WERI-Rb-1 (cell line): ENCODE measurements around the gene ZNF136.

Experiments used
- DNase-seq: peaks from one replicate; pipeline ENCODE4 v3.0.0-alpha.2; 2020
- H3K27ac ChIP-seq: fragments of 250-450 bp; sonication (Bioruptor Pico); 2 replicates; pipeline ENCODE4 v1.5.1; 2020; ENCODE audit warnings: mild to moderate bottlenecking, moderate library complexity
- H3K27me3 ChIP-seq: fragments of 250-450 bp; sonication (Bioruptor Pico); 2 replicates; pipeline ENCODE4 v1.5.1; 2021; ENCODE audit warnings: mild to moderate bottlenecking, low read depth, moderate library complexity; ENCODE audit not compliant: insufficient read depth, severe bottlenecking
- H3K36me3 ChIP-seq: fragments of 250-450 bp; sonication (Bioruptor Pico); 2 replicates; pipeline ENCODE4 v1.5.1; 2020; ENCODE audit warnings: mild to moderate bottlenecking, moderate library complexity
- H3K4me3 ChIP-seq: 2 replicates; pipeline ENCODE4 v1.5.1; 2011; ENCODE audit warnings: low read depth, mild to moderate bottlenecking, control low read depth, low read length
- H3K9me3 ChIP-seq: fragments of 250-450 bp; sonication (Bioruptor Pico); 2 replicates; pipeline ENCODE4 v1.5.1; 2021; ENCODE audit warnings: mild to moderate bottlenecking, moderate library complexity; ENCODE audit not compliant: severe bottlenecking
- TF ChIP-seq, protein P1 (sequence below): IDR thresholded peaks from 2 replicates; pipeline ENCODE4 v1.5.1; 2011; ENCODE audit warnings: low read depth, mild to moderate bottlenecking, control low read depth, inconsistent platforms, low read length

The ZNF136 gene

DNA sequence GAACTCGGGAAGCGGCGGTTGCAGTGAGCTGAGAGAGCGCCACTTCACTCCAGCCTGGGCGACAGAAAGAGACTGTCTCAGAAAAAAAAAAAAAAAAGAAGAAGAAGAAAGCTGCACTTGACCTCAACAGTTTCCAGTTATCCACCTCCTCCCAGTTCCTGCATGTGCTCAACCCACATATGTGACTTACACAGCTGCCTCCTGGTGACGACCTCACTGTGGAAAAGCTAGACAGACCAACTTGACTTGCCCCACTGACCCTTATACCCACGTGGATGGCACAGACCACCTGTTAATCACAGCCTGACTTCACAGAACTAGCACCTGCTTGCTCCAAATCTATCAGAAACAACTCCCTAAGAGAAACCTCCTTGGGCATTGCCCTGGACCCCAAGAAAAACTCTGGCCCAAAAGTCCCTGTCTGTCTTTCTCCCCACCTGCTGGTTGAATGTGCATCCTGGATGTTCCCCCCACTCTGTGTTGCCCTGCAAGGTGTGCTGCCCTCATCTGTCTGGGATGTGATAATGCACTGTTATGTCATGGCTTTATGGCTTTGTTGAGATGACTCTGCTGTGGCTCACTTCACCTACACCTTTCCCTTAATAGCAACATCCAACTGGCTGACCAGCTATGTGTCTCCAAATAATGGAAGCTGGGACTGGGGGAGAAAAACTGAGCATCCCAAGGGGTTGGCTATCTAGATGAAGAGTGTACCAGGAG is 25.5 kb upstream of the ZNF136 start:
- DNase-seq: peak; percentile 27
- peaks cover 76% of the 10 kb centered on the region for H3K36me3 ChIP-seq
- H3K4me3 ChIP-seq: no peak overlapping the region
- no peaks in the 10 kb centered on the region for H3K27me3 ChIP-seq
- TF ChIP-seq, protein P1, sequence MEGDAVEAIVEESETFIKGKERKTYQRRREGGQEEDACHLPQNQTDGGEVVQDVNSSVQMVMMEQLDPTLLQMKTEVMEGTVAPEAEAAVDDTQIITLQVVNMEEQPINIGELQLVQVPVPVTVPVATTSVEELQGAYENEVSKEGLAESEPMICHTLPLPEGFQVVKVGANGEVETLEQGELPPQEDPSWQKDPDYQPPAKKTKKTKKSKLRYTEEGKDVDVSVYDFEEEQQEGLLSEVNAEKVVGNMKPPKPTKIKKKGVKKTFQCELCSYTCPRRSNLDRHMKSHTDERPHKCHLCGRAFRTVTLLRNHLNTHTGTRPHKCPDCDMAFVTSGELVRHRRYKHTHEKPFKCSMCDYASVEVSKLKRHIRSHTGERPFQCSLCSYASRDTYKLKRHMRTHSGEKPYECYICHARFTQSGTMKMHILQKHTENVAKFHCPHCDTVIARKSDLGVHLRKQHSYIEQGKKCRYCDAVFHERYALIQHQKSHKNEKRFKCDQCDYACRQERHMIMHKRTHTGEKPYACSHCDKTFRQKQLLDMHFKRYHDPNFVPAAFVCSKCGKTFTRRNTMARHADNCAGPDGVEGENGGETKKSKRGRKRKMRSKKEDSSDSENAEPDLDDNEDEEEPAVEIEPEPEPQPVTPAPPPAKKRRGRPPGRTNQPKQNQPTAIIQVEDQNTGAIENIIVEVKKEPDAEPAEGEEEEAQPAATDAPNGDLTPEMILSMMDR: peak; percentile 53
- peaks cover 12% of the 10 kb centered on the region for H3K9me3 ChIP-seq
- no peak overlapping the region for H3K27ac ChIP-seq

DNA sequence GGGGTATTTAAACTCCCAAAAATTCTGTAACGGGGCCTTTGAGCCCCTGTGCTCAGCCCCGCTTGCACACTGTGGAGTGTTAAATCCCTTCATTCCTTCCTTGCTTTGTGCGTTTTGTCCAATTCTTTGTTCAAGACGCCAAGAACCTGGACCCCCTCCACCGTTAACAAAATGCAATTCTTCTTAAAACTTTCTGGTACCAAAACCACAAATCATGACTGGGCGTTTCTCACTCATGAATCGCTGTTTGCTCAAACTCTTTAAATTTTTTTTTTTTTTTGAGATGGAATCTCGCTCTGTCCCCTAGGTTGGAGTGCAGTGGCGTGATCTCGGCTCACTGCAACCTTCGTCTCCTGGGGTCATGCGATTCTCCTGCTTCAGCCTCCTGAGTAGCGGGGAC is 23.6 kb upstream of the ZNF136 start:
- Histone ChIP-seq H3K27me3 (no peaks in the 10 kb centered on the region), H3K27ac (peak overlapping the region; percentile 78), H3K4me3 (peak overlapping the region; percentile 94), H3K36me3 (peaks cover 66% of the 10 kb centered on the region), H3K9me3 (no peaks in the 10 kb centered on the region)
- TF ChIP-seq, protein P1: no peak
- DNase-seq: no peak

DNA sequence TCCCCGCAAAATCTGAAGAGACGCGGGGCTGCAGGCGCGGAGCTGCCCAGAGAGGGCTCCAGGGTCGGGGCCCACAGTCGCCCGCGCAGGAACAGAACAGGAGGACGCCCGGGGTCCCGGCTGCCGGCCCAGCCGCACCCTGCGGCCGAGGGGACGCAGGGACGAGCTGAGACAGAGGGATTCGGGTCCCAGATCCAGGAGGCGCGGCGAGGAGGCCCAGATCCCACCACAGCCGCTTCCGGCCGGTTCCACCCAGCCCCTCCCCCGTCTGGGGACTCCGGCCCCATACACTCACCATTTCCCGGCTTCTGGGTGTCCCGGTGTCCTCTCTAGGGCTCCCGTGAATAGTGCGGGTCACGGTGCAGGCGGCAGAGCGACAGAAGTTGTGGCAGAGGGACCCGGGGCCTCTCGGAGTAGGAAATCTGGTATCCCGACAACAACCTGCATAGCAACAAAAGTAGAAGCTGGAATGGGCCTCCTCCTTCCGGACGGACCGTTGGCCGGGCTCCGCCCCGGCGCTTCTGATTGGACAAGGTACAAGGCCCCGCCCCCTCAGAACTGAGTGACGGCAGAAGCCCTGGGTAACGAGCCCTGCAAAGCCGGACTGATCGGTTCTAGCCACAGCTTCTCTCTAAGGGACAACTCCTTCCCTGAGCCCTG is 22.9 kb upstream of the ZNF136 start, which contains the start of gene ZNF20:
TSS of gene ZNF20 (minus strand) at position 466 of the 660 bp plus-strand sequence. CDS start at position 298, 168 bp downstream.
- peak within 1 kb of the TSS; percentile 94 for H3K4me3 ChIP-seq
- no peaks in the 10 kb centered on the region for H3K27me3 ChIP-seq
- no peaks in the 10 kb centered on the region for H3K9me3 ChIP-seq
- peak within 1 kb of the TSS; percentile 78 for H3K27ac ChIP-seq
- H3K36me3 ChIP-seq: peaks cover 66% of the 10 kb centered on the region
- peak; percentile 98 for DNase-seq
- TF ChIP-seq, protein P1: no peak

DNA sequence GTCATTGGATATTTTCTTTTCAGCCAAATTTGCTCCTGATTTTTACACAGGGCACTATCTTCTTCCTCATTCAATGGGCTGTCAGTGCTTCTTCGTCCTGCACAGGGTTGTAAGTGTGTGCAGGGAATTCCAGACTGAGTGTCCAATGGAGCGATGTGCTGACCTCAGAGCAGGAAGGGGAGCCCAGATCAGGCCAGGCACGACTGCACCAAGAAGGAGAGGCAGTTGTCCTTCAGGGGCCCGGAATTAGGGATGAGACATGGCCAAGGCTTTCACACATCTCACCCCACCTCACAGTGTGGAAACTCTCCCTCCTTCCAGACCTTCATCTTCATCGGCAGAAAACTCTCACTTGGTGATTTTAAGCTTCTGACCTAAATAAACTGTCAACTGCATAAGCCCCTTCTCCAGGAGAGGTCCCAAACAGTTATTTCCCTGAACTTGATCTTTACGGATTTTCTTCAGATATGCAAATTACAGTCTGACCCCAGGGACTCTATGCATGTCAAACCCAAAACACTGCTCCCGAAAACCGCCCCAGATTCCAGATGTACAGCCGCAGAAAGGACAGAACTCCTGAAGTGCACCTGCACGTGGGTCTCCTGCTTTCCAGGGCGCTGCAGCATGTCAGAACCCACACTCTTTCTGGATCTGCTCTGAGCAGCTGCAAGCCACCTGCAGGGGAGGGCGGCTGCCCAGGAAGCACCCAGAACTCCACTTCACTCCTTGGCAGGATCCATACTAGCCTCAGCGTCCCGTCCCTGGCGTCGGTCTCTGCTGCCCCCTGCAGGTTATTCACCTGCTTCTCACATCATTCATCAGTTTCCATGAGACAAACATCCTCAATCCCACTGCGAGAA is 22.1 kb upstream of the ZNF136 start:
- no peaks in the 10 kb centered on the region for H3K9me3 ChIP-seq
- H3K36me3 ChIP-seq: peaks cover 66% of the 10 kb centered on the region
- H3K4me3 ChIP-seq: peak overlapping the region; percentile 94
- DNase-seq: peak; percentile 87
- TF ChIP-seq, protein P1: peak; percentile 91
- no peaks in the 10 kb centered on the region for H3K27me3 ChIP-seq
- H3K27ac ChIP-seq: peak overlapping the region; percentile 42

DNA sequence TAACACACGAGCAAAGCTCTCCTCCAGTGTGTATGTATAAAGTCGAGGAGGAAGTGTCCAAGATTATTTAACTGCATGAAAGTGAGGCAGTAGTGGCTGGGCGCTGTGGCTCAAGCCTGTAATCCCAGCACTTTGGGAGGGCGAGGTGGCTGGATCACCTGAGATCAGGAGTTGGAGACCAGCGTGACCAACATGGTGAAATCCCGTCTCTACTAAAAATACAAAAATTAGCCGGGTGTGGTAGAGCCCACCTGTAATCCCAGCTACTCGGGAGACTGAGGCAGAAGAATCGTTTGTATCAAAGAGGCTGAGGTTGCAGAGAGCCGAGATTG is 21.5 kb upstream of the ZNF136 start:
- H3K36me3 ChIP-seq: peaks cover 66% of the 10 kb centered on the region
- H3K27me3 ChIP-seq: no peaks in the 10 kb centered on the region
- no peak for DNase-seq
- TF ChIP-seq, protein P1: no peak
- no peak overlapping the region for H3K4me3 ChIP-seq
- no peaks in the 10 kb centered on the region for H3K9me3 ChIP-seq
- H3K27ac ChIP-seq: no peak overlapping the region; the same call in 1 of the 2 replicates
